ENCODE measurements around the gene SIGLEC8. TPM values are rescaled to one million over a fixed set of nuclear protein-coding genes. Genes with fewer than 3 reads are reported as not detected.
"Not testable (repeated sequence)": the region's sequence is repeated elsewhere in the genome, so short reads cannot be mapped to it uniquely, and the experiment has no call there.

The SIGLEC8 gene
- total and polyA plus RNA-seq, 10 of the 15 experiments (the other 5 are each of a cell fraction or from before 2014, with no cell fraction given): not detected

GRCh38 chr19:51417107-51417809, 41.0 kb downstream of the SIGLEC8 start, which contains the start of gene SIGLEC10 (continued):
- TF ChIP-seq MTA3 (IDR thresholded peaks at IDR 0.05; ENCODE audit: borderline replicate concordance, low read length) (peak; percentile 69; the same call in 1 of the 2 replicates), BCL11A (IDR thresholded peaks at IDR 0.05; ENCODE audit: low read depth, low read length) (0 out of 2 replicates have a peak, but pooled peaks have one; percentile 36), JUNB (IDR thresholded peaks at IDR 0.05) (peak; percentile 33), ZBED1 (IDR thresholded peaks at IDR 0.05; ENCODE audit: borderline replicate concordance) (peak; percentile 51; the same call in 1 of the 2 replicates), POLR2A (IDR thresholded peaks at IDR 0.05; ENCODE audit: low read depth, low read length) (peak; percentile 91), SPI1 (IDR thresholded peaks at IDR 0.05; ENCODE audit: borderline replicate concordance, insufficient read depth, low read depth, low read length) (peak; percentile 86), MTA2 (IDR thresholded peaks at IDR 0.05; ENCODE audit: low read depth) (peak; percentile 48), E4F1 (IDR thresholded peaks at IDR 0.05; ENCODE audit: borderline replicate concordance, partially characterized antibody) (no peak), CHD2 (IDR thresholded peaks at IDR 0.05; ENCODE audit: borderline replicate concordance, low read depth, low read length) (0 out of 2 replicates have a peak, but pooled peaks have one; percentile 5), IKZF1 (conservative IDR thresholded peaks at IDR 0.05) (peak; percentile 65)
- TF ChIP-seq, protein P1, sequence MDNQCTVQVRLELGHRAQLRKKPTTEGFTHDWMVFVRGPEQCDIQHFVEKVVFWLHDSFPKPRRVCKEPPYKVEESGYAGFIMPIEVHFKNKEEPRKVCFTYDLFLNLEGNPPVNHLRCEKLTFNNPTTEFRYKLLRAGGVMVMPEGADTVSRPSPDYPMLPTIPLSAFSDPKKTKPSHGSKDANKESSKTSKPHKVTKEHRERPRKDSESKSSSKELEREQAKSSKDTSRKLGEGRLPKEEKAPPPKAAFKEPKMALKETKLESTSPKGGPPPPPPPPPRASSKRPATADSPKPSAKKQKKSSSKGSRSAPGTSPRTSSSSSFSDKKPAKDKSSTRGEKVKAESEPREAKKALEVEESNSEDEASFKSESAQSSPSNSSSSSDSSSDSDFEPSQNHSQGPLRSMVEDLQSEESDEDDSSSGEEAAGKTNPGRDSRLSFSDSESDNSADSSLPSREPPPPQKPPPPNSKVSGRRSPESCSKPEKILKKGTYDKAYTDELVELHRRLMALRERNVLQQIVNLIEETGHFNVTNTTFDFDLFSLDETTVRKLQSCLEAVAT (IDR thresholded peaks at IDR 0.05): peak; percentile 45; the same call in 1 of the 2 replicates

GRCh38 chr19:51416422-51416821, 41.8 kb downstream of the SIGLEC8 start:
- RAD21 ChIA-PET (ENCODE audit: unreplicated experiment): interaction anchor here (2.0 to 5.8 kb wide), 6 partner anchors 9 to 241 kb away, joined by 10 to 51 read pairs (median 16); no protein-coding TSS in a partner anchor
- intact Hi-C loops (cut with micrococcal nuclease; ENCODE audit: unreplicated experiment): loop anchor here (2.0 kb wide), 2 partner anchors 22 to 24 kb away; no protein-coding TSS in a partner anchor
- Histone ChIP-seq H3K27ac (ENCODE audit: control insufficient read depth, insufficient read depth) (peak overlapping the region; percentile 50), H3K9ac (ENCODE audit: control insufficient read depth, insufficient read depth, low read length) (peak overlapping the region; percentile 48; the same call in 1 of the 2 replicates), H3K4me3 (peak overlapping the region; percentile 49; the same call in 1 of the 2 replicates), H3K4me2 (ENCODE audit: control insufficient read depth, insufficient read depth) (peak overlapping the region; percentile 88), H3K4me1 (ENCODE audit: control insufficient read depth, insufficient read depth, low read length) (peaks cover 16% of the 10 kb centered on the region)
- CTCF ChIA-PET: interaction anchor here (1.1 to 9.7 kb wide), 7 partner anchors 8 to 191 kb away, joined by 3 to 142 read pairs (median 27); no protein-coding TSS in a partner anchor
- H3K36me3 ChIP-seq (ENCODE audit: control insufficient read depth in 2 of 2, insufficient read depth in 2 of 2, low read length in 1 of 2); H3K9me3 ChIP-seq (replicated peaks; ENCODE audit: control insufficient read depth, insufficient read depth, low read length); DNase-seq (ENCODE audit: low read depth, low spot score); ATAC-seq; H3K27me3 ChIP-seq (replicated peaks in 1 of 2; ENCODE audit: control insufficient read depth in 2 of 2, insufficient read depth in 2 of 2, low read length in 1 of 2); H2AFZ ChIP-seq (ENCODE audit: control insufficient read depth, low read depth, low read length); FAIRE-seq; BruUV-seq (replicated peaks); in situ Hi-C loops (cut with MboI); H4K20me1 ChIP-seq (ENCODE audit: control insufficient read depth, insufficient read depth); H3K79me2 ChIP-seq (ENCODE audit: control insufficient read depth, insufficient read depth, low read length): not testable (repeated sequence)
- 41% methylated on average over 14 of the region's 15 CpGs for WGBS (ENCODE audit: insufficient coverage, insufficient replicate concordance, low lambda C conversion rate, missing lambda C conversion rate)
- SMC1A ChIA-PET (ENCODE audit: uncharacterized antibody, unreplicated experiment): interaction anchor here (0.7 to 2.8 kb wide), 7 partner anchors 20 to 78 kb away, joined by 3 to 43 read pairs (median 5); partner anchors contain the start of gene VSIG10L
- POLR2A ChIA-PET: interaction anchor here (2.9 kb wide), 1 partner anchor 22 kb away, joined by 37 read pairs; no protein-coding TSS in a partner anchor
